H1 (cell line): Measurements from ENCODE around the gene KLHDC1. TPM values are rescaled to one million over a fixed set of nuclear protein-coding genes. Genes with fewer than 3 reads are reported as not detected.
"Not testable (repeated sequence)": the region's sequence is repeated elsewhere in the genome, so short reads cannot be mapped to it uniquely, and the experiment has no call there.

Experiments used
- CTCF ChIA-PET: fragments of 300-600 bp; sonication (Branson Sonifier 250); formaldehyde crosslinking; loops from one replicate; lab custom pipeline; 2021; ENCODE audit not compliant: partially characterized antibody; lab: Charles Lee
- POLR2A ChIA-PET: fragments of 300-600 bp; sonication (Branson Sonifier 250); formaldehyde crosslinking; loops from one replicate; lab custom pipeline; 2021; ENCODE audit warnings: inconsistent platforms; ENCODE audit not compliant: partially characterized antibody; lab: Charles Lee
- DNase-seq, 2 experiments: peaks; one replicate each; pipeline versions ENCODE4 v3.0.0 to v3.0.0-alpha.2; 2010 to 2022; ENCODE audit warnings: low spot score in 2 of 2, low read depth in 1 of 2, mixed read lengths in 1 of 2
- FAIRE-seq: peaks from 2 replicates; lab custom pipeline; 2011; peaks lifted over from hg19 to GRCh38; lab: Jason Lieb, UNC
- H2AFZ ChIP-seq: 2 replicates; pipeline ENCODE4 v1.8.1; 2012; ENCODE audit warnings: low read length, inconsistent platforms
- H2AK5ac ChIP-seq: 2 replicates; pipeline ENCODE4 v1.6.1; 2013; ENCODE audit warnings: low read depth, low read length
- H2BK120ac ChIP-seq: replicated peaks from 2 replicates; pipeline ENCODE3; 2013; ENCODE audit warnings: low read depth, low read length, inconsistent platforms
- H2BK12ac ChIP-seq: 2 replicates; pipeline ENCODE4 v1.6.1; 2013; ENCODE audit warnings: low read depth, low read length
- H2BK15ac ChIP-seq: 2 replicates; pipeline ENCODE4 v1.6.1; 2013; ENCODE audit warnings: low read length
- H2BK20ac ChIP-seq: 2 replicates; pipeline ENCODE4 v1.6.1; 2013; ENCODE audit warnings: low read length
- H2BK5ac ChIP-seq: 2 replicates; pipeline ENCODE4 v1.6.1; 2013; ENCODE audit warnings: low read depth, low read length
- H3K14ac ChIP-seq: 2 replicates; pipeline ENCODE4 v1.6.1; 2013; ENCODE audit warnings: inconsistent platforms; ENCODE audit not compliant: insufficient read length
- H3K18ac ChIP-seq: 2 replicates; pipeline ENCODE4 v1.6.1; 2013; ENCODE audit warnings: low read length; ENCODE audit errors: extremely low read depth
- H3K23ac ChIP-seq: 2 replicates; pipeline ENCODE4 v1.6.1; 2013; ENCODE audit warnings: inconsistent platforms; ENCODE audit not compliant: insufficient read length
- H3K23me2 ChIP-seq: 2 replicates; pipeline ENCODE4 v1.6.1; 2013; ENCODE audit warnings: low read depth, low read length
- H3K27ac ChIP-seq: 2 replicates; pipeline ENCODE4 v1.6.1; 2011; ENCODE audit warnings: low read depth, low read length, inconsistent platforms
- H3K27me3 ChIP-seq, 4 experiments: replicated peaks in 1 of 4; 1 replicate in 1 of 4; 2 replicates in 3 of 4; pipeline versions ENCODE4 v1.6.1 to v1.8.1; 2011 to 2013; ENCODE audit warnings: low read length in 3 of 4, mild to moderate bottlenecking in 3 of 4, inconsistent platforms in 2 of 4, mixed read lengths in 2 of 4, moderate library complexity in 1 of 4; ENCODE audit not compliant: control insufficient read depth in 3 of 4, insufficient read depth in 3 of 4; ENCODE audit errors: extremely low read depth in 1 of 4
- H3K36me3 ChIP-seq, 4 experiments: 2 replicates each; pipeline versions ENCODE4 v1.6.1 to v1.8.1; 2011 to 2013; ENCODE audit warnings: mild to moderate bottlenecking in 4 of 4, low read length in 3 of 4, moderate library complexity in 2 of 4, control low read depth in 1 of 4, inconsistent platforms in 1 of 4; ENCODE audit not compliant: insufficient read depth in 4 of 4, control insufficient read depth in 2 of 4
- H3K4ac ChIP-seq: replicated peaks from 2 replicates; pipeline ENCODE3; 2013; ENCODE audit warnings: low read length, low read depth, mixed read lengths, inconsistent platforms; ENCODE audit not compliant: insufficient read length
- H3K4me1 ChIP-seq, 4 experiments: replicated peaks in 1 of 4; 1 replicate in 1 of 4; 2 replicates in 3 of 4; pipeline versions ENCODE4 v1.6.1 to v1.8.1; 2011 to 2013; ENCODE audit warnings: low read length in 3 of 4, inconsistent platforms in 2 of 4, mixed read lengths in 1 of 4; ENCODE audit not compliant: insufficient read depth in 4 of 4, control insufficient read depth in 3 of 4
- H3K4me2 ChIP-seq, 2 experiments: 2 replicates each; pipeline versions ENCODE4 v1.6.1 to v1.8.1; 2011 to 2013; ENCODE audit warnings: low read depth in 2 of 2, low read length in 2 of 2, control low read depth in 1 of 2, inconsistent platforms in 1 of 2, mild to moderate bottlenecking in 1 of 2; ENCODE audit not compliant: insufficient read depth in 1 of 2
- H3K4me3 ChIP-seq, 4 experiments: fragments of 200-600, 300-600 bp in 1 of 4; sonication (generic), shearing (Covaris generic), sonication (Bioruptor Twin) in 1 of 4; 2 replicates each; pipeline versions ENCODE4 v1.5.1 to v1.8.1; 2011 to 2016; ENCODE audit warnings: low read length in 4 of 4, low read depth in 3 of 4, control low read depth in 2 of 4, inconsistent platforms in 2 of 4, mild to moderate bottlenecking in 2 of 4, mixed read lengths in 1 of 4, moderate library complexity in 1 of 4; ENCODE audit not compliant: insufficient read depth in 2 of 4; ENCODE audit errors: extremely low read depth in 1 of 4
- H3K56ac ChIP-seq: replicated peaks from 2 replicates; pipeline ENCODE3; 2013; ENCODE audit warnings: low read depth, mild to moderate bottlenecking, mixed read lengths, low read length, inconsistent platforms; ENCODE audit not compliant: insufficient read length
- H3K79me1 ChIP-seq: 2 replicates; pipeline ENCODE4 v1.6.1; 2013; ENCODE audit warnings: low read depth, low read length, control low read depth
- H3K79me2 ChIP-seq, 2 experiments: 2 replicates each; pipeline versions ENCODE4 v1.6.1 to v1.8.1; 2012 to 2013; ENCODE audit warnings: low read length in 2 of 2, mild to moderate bottlenecking in 2 of 2, inconsistent platforms in 1 of 2; ENCODE audit not compliant: insufficient read depth in 2 of 2, control insufficient read depth in 1 of 2
- H3K9ac ChIP-seq, 4 experiments: replicated peaks in 1 of 4; 1 replicate in 1 of 4; 2 replicates in 3 of 4; pipeline versions ENCODE4 v1.6.1 to v1.8.1; 2011 to 2013; ENCODE audit warnings: low read depth in 3 of 4, low read length in 3 of 4, control low read depth in 2 of 4, mild to moderate bottlenecking in 2 of 4, moderate library complexity in 2 of 4, inconsistent platforms in 1 of 4; ENCODE audit errors: extremely low read depth in 1 of 4
- H3K9me3 ChIP-seq, 2 experiments: 2 replicates each; pipeline versions ENCODE4 v1.6.1 to v1.8.1; 2012 to 2013; ENCODE audit warnings: mild to moderate bottlenecking in 2 of 2, moderate library complexity in 2 of 2, control low read depth in 1 of 2, inconsistent platforms in 1 of 2, low read depth in 1 of 2, low read length in 1 of 2, mixed read lengths in 1 of 2; ENCODE audit not compliant: insufficient read depth in 2 of 2
- H4K20me1 ChIP-seq, 2 experiments: replicated peaks in 1 of 2; 2 replicates each; pipeline versions ENCODE3 to v1.8.1; 2011 to 2013; ENCODE audit warnings: inconsistent platforms in 2 of 2, low read length in 2 of 2, mild to moderate bottlenecking in 1 of 2; ENCODE audit not compliant: insufficient read depth in 2 of 2, control insufficient read depth in 1 of 2
- H4K5ac ChIP-seq: 2 replicates; pipeline ENCODE4 v1.6.1; 2013; ENCODE audit warnings: low read length, low read depth, mixed read lengths, inconsistent platforms; ENCODE audit not compliant: insufficient read length
- H4K8ac ChIP-seq: 2 replicates; pipeline ENCODE4 v1.8.0; 2013; ENCODE audit warnings: mild to moderate bottlenecking, moderate library complexity, low read length, inconsistent platforms; ENCODE audit not compliant: insufficient read depth; ENCODE audit errors: extremely low read depth
- H4K91ac ChIP-seq: replicated peaks from 2 replicates; pipeline ENCODE3; 2013; ENCODE audit warnings: low read length, mixed read lengths, inconsistent platforms; ENCODE audit not compliant: insufficient read length
- WGBS, 2 experiments: shearing (Covaris generic) in 1 of 2; methylation state at CpG; one replicate each; pipeline versions ENCODE4 v1.1.6 to v1.1.7; 2013 to 2015; ENCODE audit warnings: low lambda C conversion rate in 2 of 2, mixed read lengths in 2 of 2, inconsistent platforms in 1 of 2, low coverage in 1 of 2, missing lambda C conversion rate in 1 of 2; ENCODE audit not compliant: insufficient replicate concordance in 2 of 2, insufficient coverage in 1 of 2, insufficient read length in 1 of 2; ENCODE audit errors: extremely low coverage in 1 of 2, missing lambda C conversion rate in 1 of 2; 5-methylcytosine and 5-hydroxymethylcytosine counted together
- polyA plus RNA-seq, 7 experiments: library from polyadenylated mRNA; depleted of rRNA in 3 of 7; stranded (reverse) in 5 of 7; unstranded in 2 of 7; fragments of >200 nt in 5 of 7; fragments of 200-250 nt in 2 of 7; gene quantifications; 1 replicate in 5 of 7; 2 replicates in 1 of 7; 4 replicates in 1 of 7; pipeline versions ENCODE4 v1.2.1 to v1.2.3, GENCODE V29; 2011 to 2013; ENCODE audit warnings: missing spikeins in 2 of 7, mixed read lengths in 2 of 7
- total RNA-seq: library from RNA; stranded (reverse); fragmentation: NEBNext Ultra II Directional; extraction: Animal tissue kit (Norgen Biotek cat#: 25700); gene quantifications from 2 replicates; pipeline ENCODE4 v1.2.1, GENCODE V29; 2021

The KLHDC1 gene
- total and polyA plus RNA-seq, 2 of the 8 experiments (the other 6 are each of a cell fraction or from before 2014, with no cell fraction given): 0.08 TPM; not detected in 1

- not testable (repeated sequence) for H2BK120ac ChIP-seq, H3K4me2 ChIP-seq, H3K27ac ChIP-seq, H3K9ac ChIP-seq, H3K27me3 ChIP-seq, H4K5ac ChIP-seq, H3K56ac ChIP-seq, H4K8ac ChIP-seq, H3K79me2 ChIP-seq, FAIRE-seq, H3K18ac ChIP-seq, H3K23me2 ChIP-seq, H3K23ac ChIP-seq, H4K91ac ChIP-seq, H2BK12ac ChIP-seq, H4K20me1 ChIP-seq, H3K9me3 ChIP-seq, H2BK5ac ChIP-seq, H3K4me3 ChIP-seq, H2BK20ac ChIP-seq, H3K4me1 ChIP-seq, H2AK5ac ChIP-seq, H2BK15ac ChIP-seq, H3K79me1 ChIP-seq, H2AFZ ChIP-seq, H3K4ac ChIP-seq, DNase-seq, H3K14ac ChIP-seq
- ChIA-PET CTCF (interaction anchor here (0.6 to 0.7 kb wide), 2 partner anchors 17 to 189 kb away, joined by 3 read pairs; no protein-coding TSS in a partner anchor), POLR2A (interaction anchor here (1.4 to 2.0 kb wide), 2 partner anchors 8 to 10 kb away, joined by 3 to 4 read pairs; no protein-coding TSS in a partner anchor)
- peaks cover 0 to 10% (median 6%) of the 10 kb centered on the region in 4 experiments; a peak in 4 of 8 replicates for H3K36me3 ChIP-seq
- WGBS, 2 experiments: 98% methylated on average over 6 of the region's 6 CpGs; no CpG with 5 or more reads in 1 of the 2 experiments
Measured at GRCh38 chr14:49657500-49657899, 35.4 kb upstream of the KLHDC1 start.
